ENCODE measurements around the gene CEACAM21. TPM values are rescaled to one million over a fixed set of nuclear protein-coding genes. Genes with fewer than 3 reads are reported as not detected.
"Not testable (repeated sequence)": the region's sequence is repeated elsewhere in the genome, so short reads cannot be mapped to it uniquely, and the experiment has no call there.

Gene CEACAM21
- total RNA-seq, 3 donors from 2014 or later (not counting 1 experiment from before 2014, with no cell fraction given): 26.8 to 46.6 (median 33.6) TPM

GRCh38 chr19:41577144-41577830, 1.3 kb downstream of the CEACAM21 start:
- no peaks in the 10 kb centered on the region for H3K27me3 Mint-ChIP-seq (ENCODE audit: low read depth in 2 of 2)
- DNase-seq: no peak
- peak overlapping the region in 1 of 2 donors; percentile 82 for H3K27ac Mint-ChIP-seq
- peaks cover 25% of the 10 kb centered on the region for H3K36me3 Mint-ChIP-seq
- Histone ChIP-seq H3K27ac (ENCODE audit: low read length) (no peak overlapping the region), H3K4me3 (ENCODE audit: low read length) (no peak overlapping the region), H3K9me3 (ENCODE audit: control insufficient read depth, insufficient read depth, low read length) (peaks cover 10% of the 10 kb centered on the region), H3K27me3 (ENCODE audit: control insufficient read depth, insufficient read depth, low read length) (no peaks in the 10 kb centered on the region), H3K4me1 (ENCODE audit: control insufficient read depth, insufficient read depth, low read length) (peaks cover 16% of the 10 kb centered on the region), H3K36me3 (ENCODE audit: control insufficient read depth, insufficient read depth, low read length) (peaks cover 56% of the 10 kb centered on the region)
- TF ChIP-seq, protein P1, sequence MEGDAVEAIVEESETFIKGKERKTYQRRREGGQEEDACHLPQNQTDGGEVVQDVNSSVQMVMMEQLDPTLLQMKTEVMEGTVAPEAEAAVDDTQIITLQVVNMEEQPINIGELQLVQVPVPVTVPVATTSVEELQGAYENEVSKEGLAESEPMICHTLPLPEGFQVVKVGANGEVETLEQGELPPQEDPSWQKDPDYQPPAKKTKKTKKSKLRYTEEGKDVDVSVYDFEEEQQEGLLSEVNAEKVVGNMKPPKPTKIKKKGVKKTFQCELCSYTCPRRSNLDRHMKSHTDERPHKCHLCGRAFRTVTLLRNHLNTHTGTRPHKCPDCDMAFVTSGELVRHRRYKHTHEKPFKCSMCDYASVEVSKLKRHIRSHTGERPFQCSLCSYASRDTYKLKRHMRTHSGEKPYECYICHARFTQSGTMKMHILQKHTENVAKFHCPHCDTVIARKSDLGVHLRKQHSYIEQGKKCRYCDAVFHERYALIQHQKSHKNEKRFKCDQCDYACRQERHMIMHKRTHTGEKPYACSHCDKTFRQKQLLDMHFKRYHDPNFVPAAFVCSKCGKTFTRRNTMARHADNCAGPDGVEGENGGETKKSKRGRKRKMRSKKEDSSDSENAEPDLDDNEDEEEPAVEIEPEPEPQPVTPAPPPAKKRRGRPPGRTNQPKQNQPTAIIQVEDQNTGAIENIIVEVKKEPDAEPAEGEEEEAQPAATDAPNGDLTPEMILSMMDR (IDR thresholded peaks at IDR 0.05): no peak
- 90% methylated on average over 19 of the region's 19 CpGs for WGBS (ENCODE audit: insufficient coverage)
- intact Hi-C loops (cut with micrococcal nuclease): no loop called here
- no peak overlapping the region for H3K4me3 Mint-ChIP-seq
- no peak for ATAC-seq
- H3K9me3 Mint-ChIP-seq: no peaks in the 10 kb centered on the region
- H3K4me1 Mint-ChIP-seq: peaks cover 14 to 18% of the 10 kb centered on the region in 2 donors

DNA sequence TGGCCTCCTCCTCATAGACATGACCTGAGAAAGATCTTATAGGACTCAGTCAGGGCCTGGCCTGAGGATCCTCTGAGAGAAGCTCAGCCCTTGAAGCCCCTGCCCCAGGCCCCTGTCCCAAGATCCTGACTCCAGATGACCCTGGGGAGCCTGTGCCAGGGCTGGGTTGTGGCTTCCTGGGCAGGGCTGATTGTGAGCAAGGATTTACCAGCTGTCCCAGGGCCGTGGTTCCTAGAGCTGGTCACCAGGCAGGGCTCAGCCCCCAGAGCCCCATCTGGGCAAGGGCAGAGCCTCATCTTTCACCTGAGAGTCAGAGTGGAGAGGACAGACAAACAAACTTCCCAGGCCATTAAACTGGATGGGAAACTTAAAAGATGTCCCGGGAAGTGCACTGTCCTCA, 1.9 kb downstream of the CEACAM21 start:
- H3K4me3 Mint-ChIP-seq: no peak overlapping the region
- Histone ChIP-seq H3K9me3 (ENCODE audit: control insufficient read depth, insufficient read depth, low read length) (peaks cover 12% of the 10 kb centered on the region), H3K27me3 (ENCODE audit: control insufficient read depth, insufficient read depth, low read length) (no peaks in the 10 kb centered on the region), H3K36me3 (ENCODE audit: control insufficient read depth, insufficient read depth, low read length) (peaks cover 54% of the 10 kb centered on the region), H3K4me1 (ENCODE audit: control insufficient read depth, insufficient read depth, low read length) (peaks cover 16% of the 10 kb centered on the region), H3K27ac (ENCODE audit: low read length) (no peak overlapping the region), H3K4me3 (ENCODE audit: low read length) (no peak overlapping the region)
- TF ChIP-seq, protein P1 (IDR thresholded peaks at IDR 0.05): no peak
- peaks cover 14 to 18% of the 10 kb centered on the region in 2 donors for H3K4me1 Mint-ChIP-seq
- ATAC-seq: no peak
- H3K9me3 Mint-ChIP-seq: no peaks in the 10 kb centered on the region
- DNase-seq: no peak
- intact Hi-C loops (cut with micrococcal nuclease): no loop called here
- 71% methylated on average over 2 of the region's 2 CpGs for WGBS (ENCODE audit: insufficient coverage)
- no peaks in the 10 kb centered on the region for H3K27me3 Mint-ChIP-seq (ENCODE audit: low read depth in 2 of 2)
- H3K36me3 Mint-ChIP-seq: peaks cover 30% of the 10 kb centered on the region
- no peak overlapping the region for H3K27ac Mint-ChIP-seq

- H3K27me3 Mint-ChIP-seq (ENCODE audit: low read depth in 2 of 2): no peaks in the 10 kb centered on the region
- DNase-seq: no peak
- TF ChIP-seq, protein P1 (IDR thresholded peaks at IDR 0.05): no peak
- no peak overlapping the region for H3K4me3 Mint-ChIP-seq
- peaks cover 14 to 18% of the 10 kb centered on the region in 2 donors for H3K4me1 Mint-ChIP-seq
- H3K36me3 Mint-ChIP-seq: peaks cover 39% of the 10 kb centered on the region
- no peak overlapping the region for H3K27ac ChIP-seq (ENCODE audit: low read length)
- H3K27ac Mint-ChIP-seq: no peak overlapping the region
- peaks cover 16% of the 10 kb centered on the region for H3K4me1 ChIP-seq (ENCODE audit: control insufficient read depth, insufficient read depth, low read length)
- no peaks in the 10 kb centered on the region for H3K9me3 Mint-ChIP-seq
- intact Hi-C loops (cut with micrococcal nuclease): no loop called here
- no peaks in the 10 kb centered on the region for H3K27me3 ChIP-seq (ENCODE audit: control insufficient read depth, insufficient read depth, low read length)
- peaks cover 60% of the 10 kb centered on the region for H3K36me3 ChIP-seq (ENCODE audit: control insufficient read depth, insufficient read depth, low read length)
- H3K9me3 ChIP-seq (ENCODE audit: control insufficient read depth, insufficient read depth, low read length): peaks cover 12% of the 10 kb centered on the region
- H3K4me3 ChIP-seq (ENCODE audit: low read length): no peak overlapping the region
- WGBS (ENCODE audit: insufficient coverage): 91% methylated on average over 2 of the region's 2 CpGs
- no peak for ATAC-seq
Observed at GRCh38 chr19:41578886-41579285, 2.9 kb downstream of the CEACAM21 start.

DNA sequence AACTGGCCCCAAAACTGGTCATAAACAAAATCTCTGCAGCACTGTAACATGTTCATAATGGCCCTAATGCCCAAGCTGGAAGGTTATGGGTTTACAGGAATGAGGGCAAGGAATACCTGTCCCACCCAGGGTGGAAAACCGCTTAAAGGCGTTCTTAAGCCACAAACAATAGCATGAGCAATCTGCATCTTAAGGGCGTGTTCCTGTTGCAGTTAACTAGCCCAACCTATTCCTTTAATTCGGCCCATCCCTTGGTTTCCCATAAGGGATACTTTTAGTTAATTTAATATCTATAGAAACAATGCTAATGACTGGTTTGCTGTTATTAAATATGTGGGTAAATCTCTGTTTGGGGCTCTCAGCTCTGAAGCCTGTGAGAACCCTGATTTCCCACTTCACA, 5.1 kb downstream of the CEACAM21 start:
- H3K4me1 ChIP-seq (ENCODE audit: control insufficient read depth, insufficient read depth, low read length); H3K27ac Mint-ChIP-seq; intact Hi-C loops (cut with micrococcal nuclease); H3K9me3 Mint-ChIP-seq; DNase-seq; H3K4me3 Mint-ChIP-seq; H3K27ac ChIP-seq (ENCODE audit: low read length); H3K27me3 Mint-ChIP-seq (ENCODE audit: low read depth in 2 of 2); ATAC-seq; H3K27me3 ChIP-seq (ENCODE audit: control insufficient read depth, insufficient read depth, low read length); H3K4me3 ChIP-seq (ENCODE audit: low read length): not testable (repeated sequence)
- Histone ChIP-seq H3K9me3 (ENCODE audit: control insufficient read depth, insufficient read depth, low read length) (peaks cover 12% of the 10 kb centered on the region), H3K36me3 (ENCODE audit: control insufficient read depth, insufficient read depth, low read length) (peaks cover 75% of the 10 kb centered on the region)
- peaks cover 8 to 13% of the 10 kb centered on the region in 2 donors for H3K4me1 Mint-ChIP-seq
- WGBS (ENCODE audit: insufficient coverage): 98% methylated on average over 3 of the region's 4 CpGs
- H3K36me3 Mint-ChIP-seq: peaks cover 39% of the 10 kb centered on the region

DNA sequence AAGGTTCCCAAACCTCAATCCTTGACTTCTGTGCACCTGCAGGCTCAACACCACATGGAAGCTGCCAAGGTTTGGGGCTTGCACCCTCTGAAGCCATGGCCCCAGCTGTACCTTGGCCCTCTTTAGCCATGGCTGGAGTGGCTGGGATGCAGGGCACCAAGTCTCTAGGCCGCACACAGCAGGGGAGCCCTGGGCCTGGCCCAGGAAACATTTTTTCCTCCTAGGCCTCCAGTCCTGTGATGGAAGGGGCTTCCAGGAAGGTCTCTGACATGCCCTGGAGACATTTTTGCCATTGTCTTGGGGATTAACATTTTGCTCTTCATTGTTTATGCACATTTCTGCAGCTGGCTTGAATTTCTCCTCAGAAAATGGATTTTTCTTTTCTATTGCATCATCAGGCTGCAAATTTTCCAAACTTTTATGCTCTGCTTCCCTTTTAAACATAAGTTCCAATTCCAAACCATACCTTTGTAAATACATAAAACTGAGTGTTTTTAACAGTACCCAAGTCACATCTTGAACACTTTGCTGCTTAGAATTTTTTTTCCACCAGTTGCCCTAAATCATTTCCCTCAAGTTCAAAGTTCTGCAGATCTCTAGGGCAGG, 6.7 kb downstream of the CEACAM21 start:
- H3K27ac ChIP-seq (ENCODE audit: low read length); H3K4me1 ChIP-seq (ENCODE audit: control insufficient read depth, insufficient read depth, low read length); intact Hi-C loops (cut with micrococcal nuclease); H3K4me3 Mint-ChIP-seq; H3K27ac Mint-ChIP-seq; H3K4me3 ChIP-seq (ENCODE audit: low read length); H3K4me1 Mint-ChIP-seq; ATAC-seq; H3K27me3 ChIP-seq (ENCODE audit: control insufficient read depth, insufficient read depth, low read length); H3K27me3 Mint-ChIP-seq (ENCODE audit: low read depth in 2 of 2); DNase-seq; H3K9me3 Mint-ChIP-seq: not testable (repeated sequence)
- 100% methylated on average over 1 of the region's 1 CpG for WGBS (ENCODE audit: insufficient coverage)
- Histone ChIP-seq H3K36me3 (ENCODE audit: control insufficient read depth, insufficient read depth, low read length) (peaks cover 79% of the 10 kb centered on the region), H3K9me3 (ENCODE audit: control insufficient read depth, insufficient read depth, low read length) (peaks cover 12% of the 10 kb centered on the region)
- peaks cover 39% of the 10 kb centered on the region for H3K36me3 Mint-ChIP-seq
